Loucy (cell line): ENCODE data around the gene PLCL2.

Experiments used
- H2AFZ ChIP-seq: fragments of 200-600 bp; sonication (generic); 2 replicates; pipeline ENCODE4 v1.6.0; 2016; ENCODE audit warnings: antibody characterized with exemption, mild to moderate bottlenecking, low read length, moderate library complexity
- H3F3A ChIP-seq: fragments of 200-600 bp; 2 replicates; pipeline ENCODE4 v1.6.0; 2016; ENCODE audit warnings: antibody characterized with exemption, low read depth, mild to moderate bottlenecking
- H3K27me3 ChIP-seq: fragments of 200-600 bp; sonication (generic); 2 replicates; pipeline ENCODE4 v1.6.1; 2014; ENCODE audit warnings: low read length, mild to moderate bottlenecking; ENCODE audit not compliant: insufficient read depth, poor library complexity, severe bottlenecking
- H3K36me3 ChIP-seq: fragments of 200-600 bp; sonication (generic); 2 replicates; pipeline ENCODE4 v1.6.1; 2016; ENCODE audit warnings: low read length; ENCODE audit not compliant: insufficient read depth
- H3K4me1 ChIP-seq: fragments of 200-600 bp; sonication (generic); 2 replicates; pipeline ENCODE4 v1.5.1; 2014; ENCODE audit warnings: low read length, mild to moderate bottlenecking; ENCODE audit not compliant: insufficient read depth, poor library complexity, severe bottlenecking
- H3K4me2 ChIP-seq: fragments of 200-600 bp; sonication (generic); 2 replicates; pipeline ENCODE4 v1.6.0; 2014; ENCODE audit warnings: antibody characterized with exemption, low read length, low read depth, mild to moderate bottlenecking; ENCODE audit not compliant: poor library complexity, severe bottlenecking
- H3K4me3 ChIP-seq: fragments of 200-600 bp; sonication (generic); 2 replicates; pipeline ENCODE4 v1.5.1; 2014; ENCODE audit warnings: low read length, mild to moderate bottlenecking, mixed read lengths; ENCODE audit not compliant: poor library complexity, severe bottlenecking
- H3K79me2 ChIP-seq: fragments of 200-600 bp; sonication (generic); 2 replicates; pipeline ENCODE4 v1.6.1; 2014; ENCODE audit warnings: low read length; ENCODE audit not compliant: insufficient read depth
- H3K9ac ChIP-seq: fragments of 200-600 bp; sonication (generic); 2 replicates; pipeline ENCODE4 v1.6.0; 2014; ENCODE audit warnings: mild to moderate bottlenecking, low read depth, low read length, moderate library complexity; ENCODE audit not compliant: poor library complexity, severe bottlenecking
- H3K9me2 ChIP-seq: fragments of 200-600 bp; sonication (generic); replicated peaks from 2 replicates; pipeline ENCODE4 v1.6.1; 2016; ENCODE audit warnings: low read depth, low read length, mixed read lengths
- H3K9me3 ChIP-seq: fragments of 200-600 bp; sonication (generic); 2 replicates; pipeline ENCODE4 v1.6.1; 2014; ENCODE audit warnings: mild to moderate bottlenecking, antibody characterized with exemption, low read length, low read depth; ENCODE audit not compliant: insufficient read depth
- H4K20me1 ChIP-seq: fragments of 200-600 bp; sonication (generic); 2 replicates; pipeline ENCODE4 v1.6.0; 2014; ENCODE audit warnings: antibody characterized with exemption, low read length, mild to moderate bottlenecking; ENCODE audit not compliant: insufficient read depth, poor library complexity, severe bottlenecking
- CTCF ChIP-seq: fragments of 200-600 bp; sonication (generic); conservative IDR thresholded peaks from 2 replicates; pipeline ENCODE4 v1.5.1; 2014; ENCODE audit warnings: mild to moderate bottlenecking, antibody characterized with exemption, low read length
- EZH2phosphoT487 ChIP-seq: fragments of 200-600 bp; IDR thresholded peaks from 2 replicates; pipeline ENCODE4 v1.6.1; 2018; ENCODE audit warnings: antibody characterized with exemption, mild to moderate bottlenecking, moderate library complexity, borderline replicate concordance

The PLCL2 gene

GRCh38 chr3:16864610-16865313 lies 20.0 kb upstream of the PLCL2 start:
- TF ChIP-seq EZH2phosphoT487 = no peak
- TF ChIP-seq CTCF = no peak
- H2AFZ ChIP-seq = no peak overlapping the region
- no peaks in the 10 kb centered on the region for H4K20me1 ChIP-seq
- H3K36me3 ChIP-seq = no peaks in the 10 kb centered on the region
- peaks cover 12% of the 10 kb centered on the region for H3K27me3 ChIP-seq
- H3K9me2 ChIP-seq = no peaks in the 10 kb centered on the region
- peaks cover 11% of the 10 kb centered on the region for H3K4me1 ChIP-seq
- no peaks in the 10 kb centered on the region for H3F3A ChIP-seq
- H3K4me2 ChIP-seq = no peak overlapping the region
- no peak overlapping the region for H3K9ac ChIP-seq
- H3K4me3 ChIP-seq = no peak overlapping the region
- H3K79me2 ChIP-seq = no peaks in the 10 kb centered on the region
- no peaks in the 10 kb centered on the region for H3K9me3 ChIP-seq

- Histone ChIP-seq H3K9me2 (no peaks in the 10 kb centered on the region), H4K20me1 (no peaks in the 10 kb centered on the region), H3F3A (no peaks in the 10 kb centered on the region), H3K27me3 (peaks cover 12% of the 10 kb centered on the region), H3K4me2 (no peak overlapping the region), H2AFZ (no peak overlapping the region), H3K36me3 (no peaks in the 10 kb centered on the region), H3K79me2 (no peaks in the 10 kb centered on the region), H3K4me3 (no peak overlapping the region), H3K9me3 (no peaks in the 10 kb centered on the region), H3K9ac (no peak overlapping the region), H3K4me1 (peaks cover 11% of the 10 kb centered on the region)
- no peak for TF ChIP-seq CTCF
- TF ChIP-seq EZH2phosphoT487 = no peak
Observed at GRCh38 chr3:16865335-16865734, 19.4 kb upstream of the PLCL2 start.

- H3K36me3 ChIP-seq = no peaks in the 10 kb centered on the region
- H3K4me2 ChIP-seq = no peak overlapping the region
- H2AFZ ChIP-seq = no peak overlapping the region
- H3K9me3 ChIP-seq = no peaks in the 10 kb centered on the region
- H3K4me1 ChIP-seq = peaks cover 11% of the 10 kb centered on the region
- no peak overlapping the region for H3K4me3 ChIP-seq
- H3F3A ChIP-seq = no peaks in the 10 kb centered on the region
- H4K20me1 ChIP-seq = no peaks in the 10 kb centered on the region
- TF ChIP-seq EZH2phosphoT487 (no peak), CTCF (no peak)
- H3K9ac ChIP-seq = no peak overlapping the region
- no peaks in the 10 kb centered on the region for H3K9me2 ChIP-seq
- peaks cover 12% of the 10 kb centered on the region for H3K27me3 ChIP-seq
- no peaks in the 10 kb centered on the region for H3K79me2 ChIP-seq
Observed at GRCh38 chr3:16866571-16866970, 18.2 kb upstream of the PLCL2 start.
